ENCODE measurements around the gene PMPCA.

GRCh38 chr9:136434580-136435169 lies 24.2 kb downstream of the PMPCA start:
- no peak for TF ChIP-seq CTCF (IDR thresholded peaks at IDR 0.05)
- no peak for TF ChIP-seq POLR2A (IDR thresholded peaks at IDR 0.05)
